Activated T-cell treated with anti-CD3 and anti-CD28 coated beads, Interleukin-2, amount 50 U/mL, for 72 hours (primary cell): ENCODE data around the gene LRFN2. TPM values are rescaled to one million over a fixed set of nuclear protein-coding genes. Genes with fewer than 3 reads are reported as not detected.

Experiments
- ATAC-seq, 2 donors: fragments of 150-1000 bp; cut with Tn5 transposase; replicated peaks in 1 of 2; 2 replicates each; pipeline ENCODE4 v1.10.0; 2021; ENCODE audit warnings: moderate library complexity in 2 of 2, mild to moderate bottlenecking in 1 of 2
- DNase-seq, 2 donors: peaks; one replicate each; pipeline ENCODE4 v3.0.0; 2021 to 2022; ENCODE audit warnings: mixed read lengths in 1 of 2
- H3K27ac Mint-ChIP-seq: one replicate; pipeline ENCODE4 v1.8.0; 2022; ENCODE audit warnings: mild to moderate bottlenecking, moderate library complexity, mixed read lengths
- H3K27me3 Mint-ChIP-seq: one replicate; pipeline ENCODE4 v1.8.0; 2022; ENCODE audit warnings: low read depth, mixed read lengths
- H3K36me3 Mint-ChIP-seq, 2 donors: one replicate each; pipeline ENCODE4 v1.8.0; 2022; ENCODE audit warnings: mixed read lengths in 2 of 2, mild to moderate bottlenecking in 1 of 2; ENCODE audit not compliant: insufficient read depth in 2 of 2
- H3K4me1 Mint-ChIP-seq: one replicate; pipeline ENCODE4 v1.8.0; 2022; ENCODE audit warnings: low read depth, mixed read lengths
- H3K4me3 Mint-ChIP-seq, 2 donors: one replicate each; pipeline ENCODE4 v1.8.0; 2022; ENCODE audit warnings: mild to moderate bottlenecking in 2 of 2, mixed read lengths in 2 of 2, moderate library complexity in 2 of 2
- H3K9me3 Mint-ChIP-seq, 2 donors: one replicate each; pipeline ENCODE4 v1.8.0; 2022; ENCODE audit warnings: mixed read lengths in 2 of 2
- total RNA-seq, 2 donors: library from RNA; stranded (reverse); gene quantifications; one replicate each; pipeline ENCODE4 v1.2.3, GENCODE V29; 2022

LRFN2 gene
- total RNA-seq, 2 donors from 2014 or later, result 0.12 TPM; not detected in 1

DNA sequence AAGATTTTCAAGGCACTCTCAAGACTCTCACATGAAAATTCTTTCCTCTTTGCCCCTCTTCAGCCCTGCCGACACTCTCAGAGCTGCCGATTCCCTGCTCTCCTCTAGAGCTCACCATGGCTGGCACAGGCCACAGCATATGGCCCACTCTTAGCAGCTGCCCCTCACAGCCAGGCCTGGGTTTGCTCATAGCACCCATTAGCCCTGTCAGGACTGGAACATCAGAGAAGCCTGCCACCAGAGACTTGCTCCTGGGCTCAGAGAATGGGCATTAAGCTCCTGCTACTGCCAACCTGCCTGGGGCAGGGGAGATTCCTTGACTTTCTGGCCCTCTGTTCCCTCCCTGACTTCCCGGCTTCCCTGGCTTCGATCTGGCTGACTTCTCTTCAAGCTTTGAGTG, 96.7 kb downstream of the LRFN2 start:
- no peak overlapping the region for H3K4me3 Mint-ChIP-seq
- ATAC-seq (no peak), DNase-seq (no peak)
- no peak overlapping the region for H3K27ac Mint-ChIP-seq
- no peaks in the 10 kb centered on the region for H3K36me3 Mint-ChIP-seq
- peaks cover 7% of the 10 kb centered on the region for H3K27me3 Mint-ChIP-seq
- H3K9me3 Mint-ChIP-seq, result no peaks in the 10 kb centered on the region
- H3K4me1 Mint-ChIP-seq, result no peaks in the 10 kb centered on the region

DNA sequence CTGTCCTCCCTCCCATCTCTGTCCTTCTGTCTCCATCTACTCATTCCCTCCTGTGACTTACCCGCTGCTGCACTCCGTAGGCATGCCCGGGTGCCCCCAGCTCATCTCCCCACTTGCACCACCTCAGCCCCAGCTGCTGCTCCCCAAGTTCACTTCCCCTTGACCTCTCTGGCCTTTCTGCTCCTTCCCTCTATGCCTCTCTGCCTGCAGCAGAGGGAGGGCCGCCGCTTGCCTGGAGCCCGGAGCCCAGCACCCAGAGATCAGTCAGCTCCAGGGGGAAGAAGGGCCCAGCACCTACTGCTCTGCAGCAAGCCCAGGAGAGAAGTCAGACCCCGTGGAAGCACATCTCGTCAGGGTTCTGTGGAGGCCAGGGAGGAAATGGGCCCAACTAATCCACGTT, 97.4 kb downstream of the LRFN2 start:
- no peaks in the 10 kb centered on the region for H3K9me3 Mint-ChIP-seq
- no peaks in the 10 kb centered on the region for H3K4me1 Mint-ChIP-seq
- H3K4me3 Mint-ChIP-seq, result no peak overlapping the region
- peaks cover 7% of the 10 kb centered on the region for H3K27me3 Mint-ChIP-seq
- DNase-seq, result no peak
- no peak for ATAC-seq
- H3K36me3 Mint-ChIP-seq, result no peaks in the 10 kb centered on the region
- H3K27ac Mint-ChIP-seq, result no peak overlapping the region

DNA sequence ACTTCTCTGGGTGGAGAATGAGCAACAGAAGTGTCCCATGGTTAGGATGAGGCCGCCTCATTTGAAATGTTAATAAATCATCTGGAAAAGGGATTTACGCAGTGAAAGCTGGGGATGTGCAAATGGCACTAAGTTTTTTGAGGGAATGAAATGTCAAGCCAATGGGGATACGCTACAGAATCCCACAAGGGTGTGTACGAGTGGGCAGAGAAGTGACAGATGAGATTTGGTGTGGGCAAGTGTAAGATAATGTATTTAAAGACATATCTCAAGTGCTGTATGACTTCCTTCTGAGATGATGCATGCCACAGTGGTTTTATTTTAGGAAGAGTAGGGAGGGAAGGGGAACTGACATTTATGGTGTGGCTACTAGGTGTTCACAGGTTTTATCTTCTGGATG, 100.6 kb downstream of the LRFN2 start:
- Mint-ChIP-seq H3K36me3 (no peaks in the 10 kb centered on the region), H3K4me1 (no peaks in the 10 kb centered on the region), H3K27me3 (peaks cover 7% of the 10 kb centered on the region), H3K4me3 (no peak overlapping the region), H3K27ac (no peak overlapping the region), H3K9me3 (no peaks in the 10 kb centered on the region)
- DNase-seq, result no peak
- no peak for ATAC-seq

DNA sequence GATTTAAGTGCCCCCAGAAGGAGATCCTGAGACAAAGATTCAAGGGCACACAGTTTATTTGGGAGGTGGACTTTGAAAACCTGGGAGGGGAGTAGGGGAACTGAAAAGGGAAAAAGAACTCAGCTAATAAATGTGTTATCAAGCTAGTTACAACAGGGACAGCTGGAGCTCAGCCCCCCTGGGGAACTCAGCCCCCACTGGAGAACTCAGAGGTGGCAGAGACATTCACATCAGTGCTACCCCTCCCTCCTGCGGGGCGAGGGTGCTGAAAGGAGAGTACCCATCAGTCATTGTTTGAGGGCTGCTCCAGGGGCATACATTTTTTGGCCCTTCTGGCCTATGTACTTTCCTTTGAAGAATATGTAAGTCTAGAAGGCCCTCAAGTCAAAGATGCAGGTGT, 101.4 kb downstream of the LRFN2 start:
- Mint-ChIP-seq H3K27me3 (peaks cover 7% of the 10 kb centered on the region), H3K4me3 (no peak overlapping the region), H3K9me3 (no peaks in the 10 kb centered on the region), H3K4me1 (no peaks in the 10 kb centered on the region), H3K27ac (no peak overlapping the region), H3K36me3 (no peaks in the 10 kb centered on the region)
- no peak for DNase-seq
- no peak for ATAC-seq

DNA sequence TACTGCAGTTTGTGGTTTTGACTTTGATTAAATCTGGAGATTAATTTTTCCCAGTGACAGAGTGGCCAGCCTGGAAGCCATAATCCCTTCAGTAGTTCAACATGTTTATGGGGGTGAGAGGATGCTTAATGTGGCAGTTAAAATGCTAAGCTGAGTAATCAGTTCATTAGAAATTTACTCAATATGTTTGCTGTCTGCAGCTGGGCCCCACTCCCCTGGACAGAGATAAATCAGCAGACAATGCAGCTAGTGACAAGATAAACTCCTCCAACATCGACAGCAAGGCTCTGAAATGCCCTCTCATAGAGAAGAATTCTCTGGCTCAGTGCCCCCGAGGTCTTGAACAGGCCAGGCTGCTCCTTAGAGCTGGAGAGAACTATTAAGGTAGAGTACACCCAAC, 101.9 kb downstream of the LRFN2 start:
- no peak for ATAC-seq
- Mint-ChIP-seq H3K36me3 (no peaks in the 10 kb centered on the region), H3K27me3 (peaks cover 7% of the 10 kb centered on the region), H3K27ac (no peak overlapping the region), H3K9me3 (no peaks in the 10 kb centered on the region), H3K4me3 (no peak overlapping the region), H3K4me1 (no peaks in the 10 kb centered on the region)
- DNase-seq, result no peak

DNA sequence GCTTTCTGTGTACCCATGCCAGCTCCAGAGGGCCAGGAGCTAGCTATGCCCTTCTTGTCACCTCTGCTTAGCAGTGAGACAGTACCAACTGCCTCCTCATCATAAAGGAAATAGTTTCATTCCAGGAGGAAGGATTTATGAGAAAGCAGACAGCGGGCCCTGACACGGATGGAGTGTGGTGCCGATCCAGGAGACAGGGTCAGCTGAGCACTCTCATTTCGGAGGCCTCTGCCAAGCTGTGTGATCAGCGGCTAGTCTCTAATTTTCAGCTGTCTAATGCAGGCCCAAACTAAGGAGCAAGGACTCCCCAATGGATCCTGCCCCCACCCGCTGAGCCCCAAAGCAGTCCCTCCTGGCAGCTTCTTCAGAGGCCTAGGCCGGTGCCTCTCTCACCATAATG, 103.1 kb downstream of the LRFN2 start:
- no peaks in the 10 kb centered on the region for H3K4me1 Mint-ChIP-seq
- peaks cover 7% of the 10 kb centered on the region for H3K27me3 Mint-ChIP-seq
- no peak overlapping the region for H3K4me3 Mint-ChIP-seq
- H3K36me3 Mint-ChIP-seq, result no peaks in the 10 kb centered on the region
- no peak overlapping the region for H3K27ac Mint-ChIP-seq
- ATAC-seq, result no peak
- no peaks in the 10 kb centered on the region for H3K9me3 Mint-ChIP-seq
- DNase-seq, result no peak

DNA sequence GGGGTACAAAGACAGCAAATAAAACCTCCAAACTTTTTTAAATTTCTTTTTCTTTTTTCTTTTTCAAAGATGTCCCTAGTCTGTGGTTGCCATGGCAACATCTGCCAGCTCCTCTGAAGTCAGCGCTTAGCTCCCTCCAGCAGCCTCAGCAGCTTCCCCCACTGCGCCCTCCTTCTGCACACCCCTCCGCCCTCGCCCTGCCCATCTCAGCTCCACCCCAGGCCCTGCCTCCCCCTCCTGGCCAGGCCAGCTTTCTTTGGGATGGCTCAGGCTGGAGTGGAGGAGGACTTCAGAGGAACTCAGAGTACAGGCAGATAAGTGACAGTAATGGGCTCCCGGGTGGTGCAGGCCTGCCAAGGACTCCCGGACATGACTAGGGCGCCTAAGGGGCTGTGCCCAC, 104.6 kb downstream of the LRFN2 start:
- Mint-ChIP-seq H3K27me3 (peaks cover 7% of the 10 kb centered on the region), H3K4me1 (no peaks in the 10 kb centered on the region), H3K27ac (no peak overlapping the region), H3K4me3 (no peak overlapping the region), H3K9me3 (no peaks in the 10 kb centered on the region), H3K36me3 (no peaks in the 10 kb centered on the region)
- no peak for ATAC-seq
- DNase-seq, result no peak

DNA sequence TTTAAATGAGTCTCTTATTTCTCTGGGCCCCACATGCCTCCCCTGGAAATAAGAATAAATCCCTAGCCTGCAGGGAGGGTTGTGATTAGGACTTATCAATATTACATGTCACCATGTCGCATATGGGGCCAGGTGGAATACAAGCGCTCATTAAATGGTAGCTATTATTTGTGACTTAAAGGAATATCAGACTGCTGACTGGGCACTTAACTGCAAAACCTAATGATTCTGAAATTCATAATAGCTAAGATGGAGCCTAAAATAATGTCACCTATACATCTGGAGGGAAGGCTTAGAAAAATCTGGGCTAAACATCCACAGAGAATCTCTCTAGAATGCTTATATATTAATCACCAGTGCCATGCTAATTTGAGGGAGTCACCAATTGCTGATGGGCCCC, 106.5 kb downstream of the LRFN2 start:
- Mint-ChIP-seq H3K27me3 (no peaks in the 10 kb centered on the region), H3K4me1 (no peaks in the 10 kb centered on the region), H3K4me3 (no peak overlapping the region), H3K9me3 (no peaks in the 10 kb centered on the region), H3K27ac (no peak overlapping the region), H3K36me3 (no peaks in the 10 kb centered on the region)
- ATAC-seq (no peak), DNase-seq (no peak)

DNA sequence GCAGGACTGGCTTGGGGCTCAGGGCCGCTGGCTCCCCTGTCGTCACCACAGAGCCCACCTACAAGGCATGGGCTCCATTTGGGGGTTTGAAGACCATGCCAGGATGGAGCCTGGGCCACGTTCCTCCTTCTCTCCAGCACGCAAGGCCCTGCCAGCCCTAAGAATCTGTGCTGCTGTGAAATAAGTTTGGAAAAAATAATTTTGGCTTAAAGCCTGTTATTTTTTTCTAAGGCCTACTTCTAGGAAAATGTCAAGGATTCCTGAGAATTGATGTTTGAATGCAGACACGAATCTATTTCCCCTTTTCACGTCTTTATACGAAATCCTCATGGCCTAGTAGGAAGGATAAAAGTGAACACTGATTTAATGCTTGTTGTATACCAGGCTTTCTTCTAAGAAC, 107.5 kb downstream of the LRFN2 start:
- Mint-ChIP-seq H3K27ac (no peak overlapping the region), H3K36me3 (no peaks in the 10 kb centered on the region), H3K4me1 (no peaks in the 10 kb centered on the region)

DNA sequence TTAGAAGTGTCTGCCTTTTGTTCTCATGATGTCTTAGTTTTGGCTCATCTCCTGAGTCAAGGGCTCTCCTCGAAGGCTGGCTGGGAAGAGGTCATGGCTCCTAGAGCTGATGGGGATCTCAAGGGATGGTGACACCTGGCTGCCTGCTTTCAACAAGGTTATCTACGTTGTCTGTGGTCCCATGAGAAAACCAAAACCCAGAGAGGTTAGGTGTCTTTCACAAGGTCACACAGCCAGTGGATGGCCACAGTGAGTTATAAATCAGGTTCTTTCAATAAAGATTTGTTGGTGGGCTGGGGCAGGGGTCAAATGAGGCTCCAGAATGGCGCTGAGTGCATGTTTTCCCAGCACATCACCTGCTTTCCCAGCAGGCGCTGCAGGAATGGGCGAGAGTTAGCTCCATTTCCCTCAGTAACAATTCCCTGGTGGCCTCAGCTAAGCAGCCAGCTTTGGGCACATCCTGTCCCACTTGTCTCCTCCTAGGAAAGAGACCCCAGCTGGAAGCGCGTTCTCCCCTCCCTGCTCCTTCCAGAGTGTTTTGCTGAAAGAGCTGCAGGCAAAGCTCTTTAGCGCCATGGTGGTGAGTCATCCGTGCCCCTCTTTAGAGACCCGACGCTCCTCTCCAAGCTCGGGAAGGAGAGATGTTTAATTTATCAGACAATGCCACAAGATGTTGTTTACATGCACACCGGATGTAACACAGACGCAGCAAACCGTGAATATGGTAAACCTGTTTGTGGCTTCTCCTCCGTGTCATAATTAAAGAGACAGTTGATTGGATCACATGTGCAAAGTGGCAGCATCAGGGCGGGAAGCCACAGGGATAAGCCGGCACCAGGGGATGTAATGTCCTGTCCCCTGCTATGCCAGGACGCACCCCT, 109.7 kb downstream of the LRFN2 start:
- no peaks in the 10 kb centered on the region for H3K9me3 Mint-ChIP-seq
- no peaks in the 10 kb centered on the region for H3K36me3 Mint-ChIP-seq
- H3K27ac Mint-ChIP-seq, result no peak overlapping the region
- peak overlapping the region in 1 of 2 donors; percentile 12 for H3K4me3 Mint-ChIP-seq
- DNase-seq (peak in 1 of 2 donors; percentile 3), ATAC-seq (peak in 1 of 2 donors; percentile 36)
- no peaks in the 10 kb centered on the region for H3K27me3 Mint-ChIP-seq
- H3K4me1 Mint-ChIP-seq, result no peaks in the 10 kb centered on the region

More for the DNA sequence above, 107.5 kb downstream of the LRFN2 start:
- no peak overlapping the region for H3K4me3 Mint-ChIP-seq
- DNase-seq (no peak), ATAC-seq (no peak)
- H3K27me3 Mint-ChIP-seq, result no peaks in the 10 kb centered on the region
- H3K9me3 Mint-ChIP-seq, result no peaks in the 10 kb centered on the region

DNA sequence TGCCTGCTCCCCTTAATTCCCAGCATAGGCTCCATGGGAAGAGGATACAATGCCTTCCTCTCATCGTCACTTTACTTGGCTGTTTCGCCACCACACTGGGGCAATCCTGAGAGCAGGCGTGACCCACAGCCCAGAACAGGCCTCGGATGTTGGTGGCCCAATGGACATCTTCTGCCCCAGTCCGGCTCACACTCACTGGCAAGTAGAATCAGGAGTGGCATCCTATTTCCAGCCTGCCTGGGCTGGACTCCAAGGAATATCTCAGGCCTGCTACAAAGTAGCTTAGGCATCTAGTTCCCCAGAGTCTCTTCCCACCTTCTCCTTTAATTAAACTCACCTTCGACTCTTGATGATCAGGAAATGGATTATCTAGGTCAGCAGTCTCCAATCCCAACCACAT, 110.5 kb downstream of the LRFN2 start:
- no peaks in the 10 kb centered on the region for H3K36me3 Mint-ChIP-seq
- H3K27ac Mint-ChIP-seq, result no peak overlapping the region

DNA sequence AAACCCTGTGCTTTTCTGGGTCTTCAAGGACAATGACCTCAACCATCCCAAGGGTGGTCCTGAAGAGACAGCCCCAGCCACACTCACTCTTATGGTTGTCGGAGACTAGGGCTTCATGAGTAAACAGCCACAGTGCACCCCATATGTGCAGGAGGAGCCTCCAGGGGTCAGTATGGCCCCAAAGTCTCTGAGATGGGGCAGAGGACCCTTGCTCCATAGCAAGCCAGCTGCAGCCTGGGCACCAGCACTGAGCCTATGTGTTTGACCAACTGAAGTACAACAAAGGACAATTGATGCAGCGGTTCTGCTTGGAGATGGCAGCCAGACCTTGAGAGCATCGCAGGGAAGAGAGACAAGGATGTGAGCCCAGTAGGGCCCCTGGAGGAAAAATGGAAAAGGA, 112.2 kb downstream of the LRFN2 start:
- Mint-ChIP-seq H3K9me3 (no peaks in the 10 kb centered on the region), H3K27me3 (no peaks in the 10 kb centered on the region), H3K4me1 (no peaks in the 10 kb centered on the region), H3K4me3 (no peak overlapping the region), H3K36me3 (no peaks in the 10 kb centered on the region), H3K27ac (no peak overlapping the region)
- DNase-seq (no peak), ATAC-seq (no peak)

More for the DNA sequence above, 110.5 kb downstream of the LRFN2 start:
- H3K4me3 Mint-ChIP-seq, result no peak overlapping the region
- ATAC-seq (no peak), DNase-seq (no peak)
- no peaks in the 10 kb centered on the region for H3K4me1 Mint-ChIP-seq
- no peaks in the 10 kb centered on the region for H3K27me3 Mint-ChIP-seq
- no peaks in the 10 kb centered on the region for H3K9me3 Mint-ChIP-seq

DNA sequence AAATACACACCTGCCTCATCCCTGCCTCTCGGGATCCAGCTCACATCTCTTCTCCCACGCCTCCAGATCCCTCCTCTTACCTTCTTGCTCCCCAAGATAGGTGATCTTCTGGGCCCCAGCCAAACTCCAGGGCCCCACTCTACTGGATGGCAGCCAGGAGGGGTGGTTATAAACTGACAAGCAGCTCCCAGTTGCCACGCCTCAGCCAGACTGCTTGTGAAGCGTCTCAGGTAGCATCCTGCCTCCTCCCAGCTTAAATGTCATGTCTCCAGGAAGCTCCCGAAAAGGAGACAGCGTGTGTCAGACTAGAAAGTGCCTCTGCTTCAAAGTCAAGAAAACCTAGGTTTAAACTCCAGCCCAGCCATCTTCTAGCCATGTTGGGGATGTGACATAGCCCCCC, 114.1 kb downstream of the LRFN2 start:
- Mint-ChIP-seq H3K4me1 (no peaks in the 10 kb centered on the region), H3K27me3 (no peaks in the 10 kb centered on the region), H3K4me3 (no peak overlapping the region), H3K27ac (no peak overlapping the region), H3K9me3 (no peaks in the 10 kb centered on the region), H3K36me3 (no peaks in the 10 kb centered on the region)
- ATAC-seq (no peak), DNase-seq (no peak)

DNA sequence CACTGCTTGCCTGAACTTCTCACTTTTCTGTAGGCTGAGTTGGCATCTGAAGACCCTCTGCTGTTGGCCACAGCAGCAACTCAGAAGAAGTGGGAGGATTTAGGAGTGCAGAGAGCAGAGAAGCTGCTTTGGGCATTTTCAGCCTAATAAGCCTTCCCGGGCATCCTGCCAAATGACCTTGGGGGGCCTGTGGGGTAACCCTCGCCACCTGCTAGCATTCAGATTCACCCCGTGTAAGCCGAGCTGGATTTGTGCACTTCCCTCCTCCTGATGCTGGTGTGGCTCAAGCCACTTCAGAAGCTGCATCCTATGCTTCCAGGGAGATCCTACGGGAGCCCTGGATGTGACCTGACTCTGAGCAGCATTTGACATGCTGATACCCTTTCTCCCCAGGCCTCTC, 114.8 kb downstream of the LRFN2 start:
- no peaks in the 10 kb centered on the region for H3K9me3 Mint-ChIP-seq
- no peaks in the 10 kb centered on the region for H3K36me3 Mint-ChIP-seq
- H3K4me3 Mint-ChIP-seq, result no peak overlapping the region
- H3K4me1 Mint-ChIP-seq, result no peaks in the 10 kb centered on the region
- DNase-seq (no peak), ATAC-seq (no peak)
- H3K27me3 Mint-ChIP-seq, result no peaks in the 10 kb centered on the region
- no peak overlapping the region for H3K27ac Mint-ChIP-seq
